Thyroid gland (tissue), 4 donors: ENCODE results near the gene DOCK3.

ENCODE experiments used
- CTCF ChIP-seq, 6 experiments: fragments of 200-600 bp in 3 of 6; fragments of 450-650 bp in 3 of 6; sonication (generic) in 3 of 6; IDR thresholded peaks; one replicate each; pipeline ENCODE4 v1.5.1; 2016 to 2019; ENCODE audit warnings: antibody characterized with exemption in 6 of 6, mild to moderate bottlenecking in 2 of 6, inconsistent platforms in 1 of 6, moderate library complexity in 1 of 6
- POLR2A ChIP-seq, 2 donors: fragments of 450-650 bp; IDR thresholded peaks; one replicate each; pipeline ENCODE4 v1.6.1; 2017; ENCODE audit warnings: antibody characterized with exemption in 2 of 2, mild to moderate bottlenecking in 2 of 2, moderate library complexity in 1 of 2

- no peak for TF ChIP-seq CTCF (IDR thresholded peaks at IDR 0.05)
- TF ChIP-seq POLR2A (IDR thresholded peaks at IDR 0.05) = no peak
Measured at GRCh38 chr3:50930371-50931208, 255.9 kb downstream of the DOCK3 start.
